ENCODE measurements around the gene KRTAP10-6. TPM values are rescaled to one million over a fixed set of nuclear protein-coding genes. Genes with fewer than 3 reads are reported as not detected.
"Not testable (repeated sequence)": the region's sequence is repeated elsewhere in the genome, so short reads cannot be mapped to it uniquely, and the experiment has no call there.

The KRTAP10-6 gene
- total RNA-seq (2014; rRNA removed; shearing (Covaris generic)), result not detected in 2 replicates

GRCh38 chr21:44592446-44593311 is at the start of gene KRTAP10-6:
TSS of gene KRTAP10-6 (minus strand) at chr21:44592505. CDS start at chr21:44592484, 21 bp downstream.
- no peaks in the 10 kb centered on the region for H3K36me3 ChIP-seq
- H3K4me3 ChIP-seq, result no peak within 1 kb of the TSS
- H3K4me1 ChIP-seq (replicated peaks), result no peaks in the 10 kb centered on the region
- H3K9me3 ChIP-seq (replicated peaks), result no peaks in the 10 kb centered on the region; the same call in 1 of the 2 replicates
- no peak within 1 kb of the TSS for H3K27ac ChIP-seq
- 0 out of 2 replicates have a peak, but pooled peaks cover 6% of the 10 kb centered on the region for H3K27me3 ChIP-seq (replicated peaks)
- peak in 1 of 2 experiments; percentile 36 for DNase-seq (ENCODE audit: low read depth in 1 of 2, low spot score in 2 of 2)

- no peak overlapping the region for H3K27ac ChIP-seq
- DNase-seq (ENCODE audit: low read depth in 1 of 2, low spot score in 2 of 2), result no peak
- no peaks in the 10 kb centered on the region for H3K4me1 ChIP-seq (replicated peaks)
- no peak overlapping the region for H3K4me3 ChIP-seq
- no peaks in the 10 kb centered on the region for H3K27me3 ChIP-seq (replicated peaks)
- no peaks in the 10 kb centered on the region for H3K36me3 ChIP-seq
- no peaks in the 10 kb centered on the region for H3K9me3 ChIP-seq (replicated peaks)
These were observed 48.5 kb upstream of the KRTAP10-6 start for GRCh38 chr21:44640761-44641160.

- Histone ChIP-seq H3K36me3 (no peaks in the 10 kb centered on the region), H3K27me3 (replicated peaks) (no peaks in the 10 kb centered on the region), H3K27ac (no peak overlapping the region), H3K9me3 (replicated peaks) (no peaks in the 10 kb centered on the region), H3K4me3 (no peak overlapping the region), H3K4me1 (replicated peaks) (no peaks in the 10 kb centered on the region)
- no peak for DNase-seq (ENCODE audit: low read depth in 1 of 2, low spot score in 2 of 2)
These were observed 47.0 kb upstream of the KRTAP10-6 start for GRCh38 chr21:44639331-44639655.

GRCh38 chr21:44638506-44639330 is 46.4 kb upstream of the KRTAP10-6 start:
- not testable (repeated sequence) for H3K9me3 ChIP-seq (replicated peaks); H3K36me3 ChIP-seq; H3K4me3 ChIP-seq; DNase-seq (ENCODE audit: low read depth in 1 of 2, low spot score in 2 of 2); H3K4me1 ChIP-seq (replicated peaks); H3K27ac ChIP-seq; H3K27me3 ChIP-seq (replicated peaks)

- not testable (repeated sequence) for H3K36me3 ChIP-seq; H3K4me1 ChIP-seq (replicated peaks); H3K27me3 ChIP-seq (replicated peaks); DNase-seq (ENCODE audit: low read depth in 1 of 2, low spot score in 2 of 2); H3K27ac ChIP-seq; H3K9me3 ChIP-seq (replicated peaks); H3K4me3 ChIP-seq
These were observed 45.6 kb upstream of the KRTAP10-6 start for GRCh38 chr21:44637851-44638348.

- Histone ChIP-seq H3K9me3 (replicated peaks) (no peaks in the 10 kb centered on the region), H3K27me3 (replicated peaks) (no peaks in the 10 kb centered on the region), H3K4me3 (no peak within 1 kb of the TSS), H3K4me1 (replicated peaks) (no peaks in the 10 kb centered on the region), H3K27ac (no peak within 1 kb of the TSS), H3K36me3 (no peaks in the 10 kb centered on the region)
- DNase-seq (ENCODE audit: low read depth in 1 of 2, low spot score in 2 of 2), result peak in 1 of 2 experiments; percentile 40
These were observed 44.9 kb upstream of the KRTAP10-6 start, which contains the start of gene KRTAP10-10 for GRCh38 chr21:44637018-44637850. TSS of gene KRTAP10-10 (plus strand) at chr21:44637356. CDS start at chr21:44637418, 62 bp downstream.

- DNase-seq (ENCODE audit: low read depth in 1 of 2, low spot score in 2 of 2), result peak in 1 of 2 experiments; percentile 37
- Histone ChIP-seq H3K4me3 (no peak overlapping the region), H3K4me1 (replicated peaks) (no peaks in the 10 kb centered on the region), H3K36me3 (no peaks in the 10 kb centered on the region), H3K9me3 (replicated peaks) (peaks cover 5% of the 10 kb centered on the region), H3K27ac (no peak overlapping the region), H3K27me3 (replicated peaks) (no peaks in the 10 kb centered on the region)
These were observed 44.1 kb upstream of the KRTAP10-6 start for GRCh38 chr21:44636209-44637017.

GRCh38 chr21:44632067-44632466 is 39.8 kb upstream of the KRTAP10-6 start:
- no peak overlapping the region for H3K4me3 ChIP-seq
- no peak for DNase-seq (ENCODE audit: low read depth in 1 of 2, low spot score in 2 of 2)
- no peak overlapping the region for H3K27ac ChIP-seq
- no peaks in the 10 kb centered on the region for H3K36me3 ChIP-seq
- H3K4me1 ChIP-seq (replicated peaks), result no peaks in the 10 kb centered on the region
- peaks cover 5% of the 10 kb centered on the region for H3K9me3 ChIP-seq (replicated peaks)
- no peaks in the 10 kb centered on the region for H3K27me3 ChIP-seq (replicated peaks)

- no peaks in the 10 kb centered on the region for H3K27me3 ChIP-seq (replicated peaks)
- H3K4me1 ChIP-seq (replicated peaks), result no peaks in the 10 kb centered on the region
- peaks cover 5% of the 10 kb centered on the region for H3K9me3 ChIP-seq (replicated peaks)
- no peaks in the 10 kb centered on the region for H3K36me3 ChIP-seq
- H3K27ac ChIP-seq, result no peak overlapping the region
- no peak for DNase-seq (ENCODE audit: low read depth in 1 of 2, low spot score in 2 of 2)
- H3K4me3 ChIP-seq, result no peak overlapping the region
These were observed 38.1 kb upstream of the KRTAP10-6 start for GRCh38 chr21:44630440-44630839.

- Histone ChIP-seq H3K36me3 (no peaks in the 10 kb centered on the region), H3K4me3 (no peak overlapping the region), H3K4me1 (replicated peaks) (no peaks in the 10 kb centered on the region), H3K27me3 (replicated peaks) (no peaks in the 10 kb centered on the region), H3K9me3 (replicated peaks) (peaks cover 12% of the 10 kb centered on the region), H3K27ac (no peak overlapping the region)
- no peak for DNase-seq (ENCODE audit: low read depth in 1 of 2, low spot score in 2 of 2)
These were observed 36.5 kb upstream of the KRTAP10-6 start for GRCh38 chr21:44628707-44629391.

GRCh38 chr21:44627831-44628233 is 35.5 kb upstream of the KRTAP10-6 start:
- peaks cover 12% of the 10 kb centered on the region for H3K9me3 ChIP-seq (replicated peaks)
- DNase-seq (ENCODE audit: low read depth in 1 of 2, low spot score in 2 of 2); H3K4me1 ChIP-seq (replicated peaks); H3K4me3 ChIP-seq; H3K27me3 ChIP-seq (replicated peaks); H3K27ac ChIP-seq; H3K36me3 ChIP-seq: not testable (repeated sequence)

GRCh38 chr21:44627181-44627822 is 35.0 kb upstream of the KRTAP10-6 start:
- DNase-seq (ENCODE audit: low read depth in 1 of 2, low spot score in 2 of 2); H3K4me3 ChIP-seq; H3K4me1 ChIP-seq (replicated peaks); H3K27me3 ChIP-seq (replicated peaks); H3K27ac ChIP-seq; H3K36me3 ChIP-seq: not testable (repeated sequence)
- peaks cover 12% of the 10 kb centered on the region for H3K9me3 ChIP-seq (replicated peaks)
